PC-3 (cell line): ENCODE measurements around the gene ESPNL. TPM values are rescaled to one million over a fixed set of nuclear protein-coding genes. Genes with fewer than 3 reads are reported as not detected.

ENCODE experiments used
- ATAC-seq: fragments of 200-7000 bp; cut with Tn5 transposase; 2 replicates; pipeline ENCODE4 v1.9.1; 2020; ENCODE audit warnings: mild to moderate bottlenecking, moderate library complexity
- BruUV-seq: library from RNA; stranded (reverse); fragments of 400-500 nt; replicated peaks from 2 replicates; lab custom pipeline; 2021; lab: Mats Ljungman, UMichigan
- CTCF ChIA-PET: fragments of 300-600 bp; sonication (Branson Sonifier 250); formaldehyde crosslinking; loops from one replicate; lab custom pipeline; 2022; ENCODE audit warnings: antibody characterized with exemption; lab: Charles Lee
- POLR2A ChIA-PET: fragments of 300-600 bp; sonication (Branson Sonifier 250); formaldehyde crosslinking; loops from one replicate; lab custom pipeline; 2022; ENCODE audit warnings: antibody characterized with exemption; ENCODE audit not compliant: unreplicated experiment; lab: Charles Lee
- DNase-seq: peaks from one replicate; pipeline ENCODE4 v3.0.0-alpha.2; 2015
- H2AFZ ChIP-seq: fragments of 300-600 bp; sonication (generic); 2 replicates; pipeline ENCODE4 v1.6.0; 2016; ENCODE audit warnings: antibody characterized with exemption, low read length
- H3F3A ChIP-seq: fragments of 300-600 bp; sonication (generic); one replicate; pipeline ENCODE4 v1.6.0; 2017; ENCODE audit warnings: antibody characterized with exemption, low read length, control low read depth, mild to moderate bottlenecking; ENCODE audit not compliant: unreplicated experiment
- H3K27ac ChIP-seq: fragments of 300-600 bp; sonication (generic); 2 replicates; pipeline ENCODE4 v1.5.1; 2016; ENCODE audit warnings: mild to moderate bottlenecking, low read length
- H3K27me3 ChIP-seq: fragments of 300-600 bp; sonication (generic); 2 replicates; pipeline ENCODE4 v1.6.1; 2016; ENCODE audit warnings: low read length, mixed read lengths
- H3K36me3 ChIP-seq: fragments of 300-600 bp; sonication (generic); 2 replicates; pipeline ENCODE4 v1.6.1; 2016; ENCODE audit warnings: low read depth, mixed run types, low read length, mixed read lengths
- H3K4me1 ChIP-seq: fragments of 300-600 bp; sonication (generic); 2 replicates; pipeline ENCODE4 v1.5.1; 2016; ENCODE audit warnings: low read length; ENCODE audit not compliant: insufficient read depth
- H3K4me2 ChIP-seq: fragments of 300-600 bp; sonication (generic); 2 replicates; pipeline ENCODE4 v1.6.0; 2016; ENCODE audit warnings: low read length
- H3K4me3 ChIP-seq: fragments of 300-600 bp; sonication (generic); 2 replicates; pipeline ENCODE4 v1.5.1; 2016; ENCODE audit warnings: mild to moderate bottlenecking, low read length, mixed read lengths
- H3K79me2 ChIP-seq: fragments of 300-600 bp; sonication (generic); 2 replicates; pipeline ENCODE4 v1.6.1; 2017; ENCODE audit warnings: low read length, mixed read lengths
- H3K9ac ChIP-seq: fragments of 300-600 bp; sonication (generic); 2 replicates; pipeline ENCODE4 v1.6.0; 2016; ENCODE audit warnings: mild to moderate bottlenecking, low read length
- H3K9me2 ChIP-seq: fragments of 300-600 bp; sonication (generic); replicated peaks from 2 replicates; pipeline ENCODE4 v1.6.1; 2016; ENCODE audit warnings: mixed run types, low read length, mixed read lengths
- H3K9me3 ChIP-seq: fragments of 300-600 bp; sonication (generic); 2 replicates; pipeline ENCODE4 v1.6.1; 2016; ENCODE audit warnings: low read length, mixed read lengths
- H4K20me1 ChIP-seq: fragments of 300-600 bp; sonication (generic); 2 replicates; pipeline ENCODE4 v1.6.1; 2016; ENCODE audit warnings: low read length, mixed read lengths
- EZH2 ChIP-seq: fragments of 300-600 bp; sonication (generic); IDR thresholded peaks from one replicate; pipeline ENCODE4 v1.6.1; 2017; ENCODE audit warnings: antibody characterized with exemption, mild to moderate bottlenecking, low read length; ENCODE audit not compliant: unreplicated experiment
- EZH2phosphoT487 ChIP-seq: fragments of 300-600 bp; sonication (generic); IDR thresholded peaks from 2 replicates; pipeline ENCODE4 v1.6.1; 2018; ENCODE audit warnings: mild to moderate bottlenecking, antibody characterized with exemption, low read length, borderline replicate concordance
- intact Hi-C: fragments of 100-400 bp; cut with micrococcal nuclease; formaldehyde crosslinking; loops from 2 replicates; pipeline ENCODE4 v1.9.0; 2023
- total RNA-seq: library from RNA; depleted of rRNA; stranded (reverse); fragments of >200 nt; gene quantifications from 2 replicates; pipeline ENCODE4 v1.2.3, GENCODE V29; 2014
- TF ChIP-seq, protein P1 (sequence below): fragments of 300-600 bp; sonication (generic); conservative IDR thresholded peaks from 2 replicates; pipeline ENCODE4 v1.5.1; 2017; ENCODE audit warnings: antibody characterized with exemption, low read depth, mild to moderate bottlenecking, low read length

The ESPNL gene
- total RNA-seq, 1 experiment from 2014 or later, result not detected

DNA sequence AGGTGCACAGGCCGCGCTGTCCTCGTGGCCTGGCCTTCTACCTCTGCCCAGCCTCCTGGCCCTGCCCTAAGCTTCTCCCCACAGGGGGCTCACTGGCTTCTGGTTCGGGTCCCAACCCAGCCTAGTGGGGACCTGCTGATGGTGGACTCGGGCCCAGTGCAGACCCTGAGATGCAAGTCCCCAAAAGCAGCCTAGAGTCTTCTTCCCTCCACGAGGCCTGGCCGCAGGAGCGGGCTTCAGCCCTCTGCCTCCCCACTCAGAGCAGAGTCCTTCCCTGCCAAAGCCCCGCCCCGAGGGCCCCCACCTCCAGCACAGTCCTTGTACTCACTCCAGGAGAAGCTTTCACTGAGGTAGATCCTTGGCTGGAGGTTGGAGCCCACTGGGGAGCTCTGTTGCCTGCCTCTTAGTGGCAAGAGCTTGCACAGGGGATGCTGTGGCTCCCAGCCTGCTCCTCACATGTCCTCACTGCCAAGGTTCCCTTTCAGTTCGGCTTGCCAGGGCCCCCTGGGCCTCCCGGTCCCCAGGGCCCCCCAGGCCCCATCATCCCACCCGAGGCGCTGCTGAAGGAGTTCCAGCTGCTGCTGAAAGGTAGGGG is 62.2 kb downstream of the ESPNL start:
- no peak overlapping the region for H3K9ac ChIP-seq
- no peaks in the 10 kb centered on the region; the same call in 1 of the 2 replicates for H3K36me3 ChIP-seq
- no peak overlapping the region for H3K4me3 ChIP-seq
- TF ChIP-seq, protein P1, sequence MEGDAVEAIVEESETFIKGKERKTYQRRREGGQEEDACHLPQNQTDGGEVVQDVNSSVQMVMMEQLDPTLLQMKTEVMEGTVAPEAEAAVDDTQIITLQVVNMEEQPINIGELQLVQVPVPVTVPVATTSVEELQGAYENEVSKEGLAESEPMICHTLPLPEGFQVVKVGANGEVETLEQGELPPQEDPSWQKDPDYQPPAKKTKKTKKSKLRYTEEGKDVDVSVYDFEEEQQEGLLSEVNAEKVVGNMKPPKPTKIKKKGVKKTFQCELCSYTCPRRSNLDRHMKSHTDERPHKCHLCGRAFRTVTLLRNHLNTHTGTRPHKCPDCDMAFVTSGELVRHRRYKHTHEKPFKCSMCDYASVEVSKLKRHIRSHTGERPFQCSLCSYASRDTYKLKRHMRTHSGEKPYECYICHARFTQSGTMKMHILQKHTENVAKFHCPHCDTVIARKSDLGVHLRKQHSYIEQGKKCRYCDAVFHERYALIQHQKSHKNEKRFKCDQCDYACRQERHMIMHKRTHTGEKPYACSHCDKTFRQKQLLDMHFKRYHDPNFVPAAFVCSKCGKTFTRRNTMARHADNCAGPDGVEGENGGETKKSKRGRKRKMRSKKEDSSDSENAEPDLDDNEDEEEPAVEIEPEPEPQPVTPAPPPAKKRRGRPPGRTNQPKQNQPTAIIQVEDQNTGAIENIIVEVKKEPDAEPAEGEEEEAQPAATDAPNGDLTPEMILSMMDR, result no peak
- TF ChIP-seq EZH2phosphoT487, result no peak
- no peak for TF ChIP-seq EZH2
- no peaks in the 10 kb centered on the region for H3K27me3 ChIP-seq
- H3K9me2 ChIP-seq, result no peaks in the 10 kb centered on the region
- H3K9me3 ChIP-seq, result no peaks in the 10 kb centered on the region
- ATAC-seq (no peak), DNase-seq (no peak)
- no peaks in the 10 kb centered on the region for H3F3A ChIP-seq
- no peaks in the 10 kb centered on the region for H3K4me1 ChIP-seq
- BruUV-seq, result no TSS peak
- no peak overlapping the region for H2AFZ ChIP-seq
- H3K27ac ChIP-seq, result no peak overlapping the region
- H3K79me2 ChIP-seq, result no peaks in the 10 kb centered on the region
- no peaks in the 10 kb centered on the region for H4K20me1 ChIP-seq
- no peak overlapping the region for H3K4me2 ChIP-seq
- intact Hi-C loops, result no loop called here
- ChIA-PET CTCF (no interaction called here), POLR2A (no interaction called here)

- no TSS peak for BruUV-seq
- POLR2A ChIA-PET, result no interaction called here
- H3K27ac ChIP-seq, result no peak overlapping the region
These were observed 62.8 kb downstream of the ESPNL start for GRCh38 chr2:238162846-238163441.

More at GRCh38 chr2:238162846-238163441, 62.8 kb downstream of the ESPNL start:
- Histone ChIP-seq H2AFZ (no peak overlapping the region), H3K4me2 (no peak overlapping the region), H3K9me2 (no peaks in the 10 kb centered on the region), H3K27me3 (no peaks in the 10 kb centered on the region), H3K79me2 (no peaks in the 10 kb centered on the region), H3F3A (no peaks in the 10 kb centered on the region), H3K36me3 (no peaks in the 10 kb centered on the region; the same call in 1 of the 2 replicates), H4K20me1 (no peaks in the 10 kb centered on the region), H3K9ac (no peak overlapping the region), H3K4me3 (no peak overlapping the region), H3K4me1 (no peaks in the 10 kb centered on the region), H3K9me3 (no peaks in the 10 kb centered on the region)
- DNase-seq (no peak), ATAC-seq (no peak)
- intact Hi-C loops, result no loop called here
- TF ChIP-seq EZH2, result no peak
- TF ChIP-seq, protein P1, result no peak
- no peak for TF ChIP-seq EZH2phosphoT487
- CTCF ChIA-PET, result no interaction called here
